H1 (cell line): ENCODE results near the gene NDNF. TPM values are rescaled to one million over a fixed set of nuclear protein-coding genes. Genes with fewer than 3 reads are reported as not detected.

Source experiments
- CTCF ChIA-PET: fragments of 300-600 bp; sonication (Branson Sonifier 250); formaldehyde crosslinking; loops from one replicate; lab custom pipeline; 2021; ENCODE audit not compliant: partially characterized antibody; lab: Charles Lee
- POLR2A ChIA-PET: fragments of 300-600 bp; sonication (Branson Sonifier 250); formaldehyde crosslinking; loops from one replicate; lab custom pipeline; 2021; ENCODE audit warnings: inconsistent platforms; ENCODE audit not compliant: partially characterized antibody; lab: Charles Lee
- DNase-seq, 2 experiments: peaks; one replicate each; pipeline versions ENCODE4 v3.0.0 to v3.0.0-alpha.2; 2010 to 2022; ENCODE audit warnings: low spot score in 2 of 2, low read depth in 1 of 2, mixed read lengths in 1 of 2
- FAIRE-seq: peaks from 2 replicates; lab custom pipeline; 2011; peaks lifted over from hg19 to GRCh38; lab: Jason Lieb, UNC
- H2AFZ ChIP-seq: 2 replicates; pipeline ENCODE4 v1.8.1; 2012; ENCODE audit warnings: low read length, inconsistent platforms
- H2AK5ac ChIP-seq: 2 replicates; pipeline ENCODE4 v1.6.1; 2013; ENCODE audit warnings: low read depth, low read length
- H2BK120ac ChIP-seq: replicated peaks from 2 replicates; pipeline ENCODE3; 2013; ENCODE audit warnings: low read depth, low read length, inconsistent platforms
- H2BK12ac ChIP-seq: 2 replicates; pipeline ENCODE4 v1.6.1; 2013; ENCODE audit warnings: low read depth, low read length
- H2BK15ac ChIP-seq: 2 replicates; pipeline ENCODE4 v1.6.1; 2013; ENCODE audit warnings: low read length
- H2BK20ac ChIP-seq: 2 replicates; pipeline ENCODE4 v1.6.1; 2013; ENCODE audit warnings: low read length
- H2BK5ac ChIP-seq: 2 replicates; pipeline ENCODE4 v1.6.1; 2013; ENCODE audit warnings: low read depth, low read length
- H3K14ac ChIP-seq: 2 replicates; pipeline ENCODE4 v1.6.1; 2013; ENCODE audit warnings: inconsistent platforms; ENCODE audit not compliant: insufficient read length
- H3K18ac ChIP-seq: 2 replicates; pipeline ENCODE4 v1.6.1; 2013; ENCODE audit warnings: low read length; ENCODE audit errors: extremely low read depth
- H3K23ac ChIP-seq: 2 replicates; pipeline ENCODE4 v1.6.1; 2013; ENCODE audit warnings: inconsistent platforms; ENCODE audit not compliant: insufficient read length
- H3K23me2 ChIP-seq: 2 replicates; pipeline ENCODE4 v1.6.1; 2013; ENCODE audit warnings: low read depth, low read length
- H3K27ac ChIP-seq: 2 replicates; pipeline ENCODE4 v1.6.1; 2011; ENCODE audit warnings: low read depth, low read length, inconsistent platforms
- H3K27me3 ChIP-seq, 4 experiments: replicated peaks in 1 of 4; 1 replicate in 1 of 4; 2 replicates in 3 of 4; pipeline versions ENCODE4 v1.6.1 to v1.8.1; 2011 to 2013; ENCODE audit warnings: low read length in 3 of 4, mild to moderate bottlenecking in 3 of 4, inconsistent platforms in 2 of 4, mixed read lengths in 2 of 4, moderate library complexity in 1 of 4; ENCODE audit not compliant: control insufficient read depth in 3 of 4, insufficient read depth in 3 of 4; ENCODE audit errors: extremely low read depth in 1 of 4
- H3K36me3 ChIP-seq, 4 experiments: 2 replicates each; pipeline versions ENCODE4 v1.6.1 to v1.8.1; 2011 to 2013; ENCODE audit warnings: mild to moderate bottlenecking in 4 of 4, low read length in 3 of 4, moderate library complexity in 2 of 4, control low read depth in 1 of 4, inconsistent platforms in 1 of 4; ENCODE audit not compliant: insufficient read depth in 4 of 4, control insufficient read depth in 2 of 4
- H3K4ac ChIP-seq: replicated peaks from 2 replicates; pipeline ENCODE3; 2013; ENCODE audit warnings: low read length, low read depth, mixed read lengths, inconsistent platforms; ENCODE audit not compliant: insufficient read length
- H3K4me1 ChIP-seq, 4 experiments: replicated peaks in 1 of 4; 1 replicate in 1 of 4; 2 replicates in 3 of 4; pipeline versions ENCODE4 v1.6.1 to v1.8.1; 2011 to 2013; ENCODE audit warnings: low read length in 3 of 4, inconsistent platforms in 2 of 4, mixed read lengths in 1 of 4; ENCODE audit not compliant: insufficient read depth in 4 of 4, control insufficient read depth in 3 of 4
- H3K4me2 ChIP-seq, 2 experiments: 2 replicates each; pipeline versions ENCODE4 v1.6.1 to v1.8.1; 2011 to 2013; ENCODE audit warnings: low read depth in 2 of 2, low read length in 2 of 2, control low read depth in 1 of 2, inconsistent platforms in 1 of 2, mild to moderate bottlenecking in 1 of 2; ENCODE audit not compliant: insufficient read depth in 1 of 2
- H3K4me3 ChIP-seq, 4 experiments: fragments of 200-600, 300-600 bp in 1 of 4; sonication (generic), shearing (Covaris generic), sonication (Bioruptor Twin) in 1 of 4; 2 replicates each; pipeline versions ENCODE4 v1.5.1 to v1.8.1; 2011 to 2016; ENCODE audit warnings: low read length in 4 of 4, low read depth in 3 of 4, control low read depth in 2 of 4, inconsistent platforms in 2 of 4, mild to moderate bottlenecking in 2 of 4, mixed read lengths in 1 of 4, moderate library complexity in 1 of 4; ENCODE audit not compliant: insufficient read depth in 2 of 4; ENCODE audit errors: extremely low read depth in 1 of 4
- H3K56ac ChIP-seq: replicated peaks from 2 replicates; pipeline ENCODE3; 2013; ENCODE audit warnings: low read depth, mild to moderate bottlenecking, mixed read lengths, low read length, inconsistent platforms; ENCODE audit not compliant: insufficient read length
- H3K79me1 ChIP-seq: 2 replicates; pipeline ENCODE4 v1.6.1; 2013; ENCODE audit warnings: low read depth, low read length, control low read depth
- H3K79me2 ChIP-seq, 2 experiments: 2 replicates each; pipeline versions ENCODE4 v1.6.1 to v1.8.1; 2012 to 2013; ENCODE audit warnings: low read length in 2 of 2, mild to moderate bottlenecking in 2 of 2, inconsistent platforms in 1 of 2; ENCODE audit not compliant: insufficient read depth in 2 of 2, control insufficient read depth in 1 of 2
- H3K9ac ChIP-seq, 4 experiments: replicated peaks in 1 of 4; 1 replicate in 1 of 4; 2 replicates in 3 of 4; pipeline versions ENCODE4 v1.6.1 to v1.8.1; 2011 to 2013; ENCODE audit warnings: low read depth in 3 of 4, low read length in 3 of 4, control low read depth in 2 of 4, mild to moderate bottlenecking in 2 of 4, moderate library complexity in 2 of 4, inconsistent platforms in 1 of 4; ENCODE audit errors: extremely low read depth in 1 of 4
- H3K9me3 ChIP-seq, 2 experiments: 2 replicates each; pipeline versions ENCODE4 v1.6.1 to v1.8.1; 2012 to 2013; ENCODE audit warnings: mild to moderate bottlenecking in 2 of 2, moderate library complexity in 2 of 2, control low read depth in 1 of 2, inconsistent platforms in 1 of 2, low read depth in 1 of 2, low read length in 1 of 2, mixed read lengths in 1 of 2; ENCODE audit not compliant: insufficient read depth in 2 of 2
- H4K20me1 ChIP-seq, 2 experiments: replicated peaks in 1 of 2; 2 replicates each; pipeline versions ENCODE3 to v1.8.1; 2011 to 2013; ENCODE audit warnings: inconsistent platforms in 2 of 2, low read length in 2 of 2, mild to moderate bottlenecking in 1 of 2; ENCODE audit not compliant: insufficient read depth in 2 of 2, control insufficient read depth in 1 of 2
- H4K5ac ChIP-seq: 2 replicates; pipeline ENCODE4 v1.6.1; 2013; ENCODE audit warnings: low read length, low read depth, mixed read lengths, inconsistent platforms; ENCODE audit not compliant: insufficient read length
- H4K8ac ChIP-seq: 2 replicates; pipeline ENCODE4 v1.8.0; 2013; ENCODE audit warnings: mild to moderate bottlenecking, moderate library complexity, low read length, inconsistent platforms; ENCODE audit not compliant: insufficient read depth; ENCODE audit errors: extremely low read depth
- H4K91ac ChIP-seq: replicated peaks from 2 replicates; pipeline ENCODE3; 2013; ENCODE audit warnings: low read length, mixed read lengths, inconsistent platforms; ENCODE audit not compliant: insufficient read length
- BACH1 ChIP-seq: IDR thresholded peaks from 2 replicates; pipeline ENCODE4 v1.6.1; 2012; ENCODE audit warnings: low read length, improper control_type of control experiment
- CHD1 ChIP-seq: IDR thresholded peaks from 2 replicates; pipeline ENCODE4 v1.6.1; 2012; ENCODE audit warnings: low read depth, low read length, improper control_type of control experiment
- CHD2 ChIP-seq: IDR thresholded peaks from 2 replicates; pipeline ENCODE4 v1.6.1; 2012; ENCODE audit warnings: low read length, improper control_type of control experiment
- JUND ChIP-seq: IDR thresholded peaks from 2 replicates; pipeline ENCODE4 v1.6.1; 2011; ENCODE audit warnings: mild to moderate bottlenecking, improper control_type of control experiment, low read length
- KDM1A ChIP-seq: fragments of 200-600, 300-600 bp; sonication (generic); IDR thresholded peaks from 2 replicates; pipeline ENCODE4 v1.7.1; 2016; ENCODE audit warnings: mild to moderate bottlenecking, low read length, borderline replicate concordance
- NANOG ChIP-seq: IDR thresholded peaks from 2 replicates; pipeline ENCODE4 v1.6.1; 2011; ENCODE audit warnings: low read length, low read depth, mild to moderate bottlenecking, inconsistent platforms; ENCODE audit not compliant: insufficient read depth, poor library complexity, severe bottlenecking
- POLR2AphosphoS5 ChIP-seq: IDR thresholded peaks from 2 replicates; pipeline ENCODE4 v1.6.1; 2011; ENCODE audit warnings: low read depth, low read length
- RAD21 ChIP-seq, 2 experiments: IDR thresholded peaks in 1 of 2; conservative IDR thresholded peaks in 1 of 2; 2 replicates each; pipeline ENCODE4 v1.6.1; 2011; ENCODE audit warnings: low read depth in 2 of 2, low read length in 2 of 2, improper control_type of control experiment in 1 of 2, inconsistent platforms in 1 of 2, mild to moderate bottlenecking in 1 of 2, moderate library complexity in 1 of 2
- RNF2 ChIP-seq: fragments of 200-900, 300-1000 bp; sonication (generic); IDR thresholded peaks from 2 replicates; pipeline ENCODE4 v1.7.1; 2016; ENCODE audit warnings: borderline replicate concordance, low read depth, mild to moderate bottlenecking, antibody characterized with exemption, low read length; ENCODE audit not compliant: poor library complexity, severe bottlenecking; ENCODE audit errors: missing control alignments
- SIX5 ChIP-seq: IDR thresholded peaks from 2 replicates; pipeline ENCODE4 v1.6.1; 2011; ENCODE audit warnings: mild to moderate bottlenecking, low read depth, low read length
- SP4 ChIP-seq: IDR thresholded peaks from 2 replicates; pipeline ENCODE4 v1.6.1; 2012; ENCODE audit warnings: low read length, inconsistent platforms
- TAF1 ChIP-seq: IDR thresholded peaks from 2 replicates; pipeline ENCODE4 v1.6.1; 2011; ENCODE audit warnings: mild to moderate bottlenecking, low read depth, low read length
- TAF7 ChIP-seq: optimal IDR thresholded peaks from 2 replicates; pipeline ENCODE3; 2011; ENCODE audit warnings: low read depth, mild to moderate bottlenecking, inconsistent platforms, low read length, moderate library complexity, borderline replicate concordance
- WGBS, 2 experiments: shearing (Covaris generic) in 1 of 2; methylation state at CpG; one replicate each; pipeline versions ENCODE4 v1.1.6 to v1.1.7; 2013 to 2015; ENCODE audit warnings: low lambda C conversion rate in 2 of 2, mixed read lengths in 2 of 2, inconsistent platforms in 1 of 2, low coverage in 1 of 2, missing lambda C conversion rate in 1 of 2; ENCODE audit not compliant: insufficient replicate concordance in 2 of 2, insufficient coverage in 1 of 2, insufficient read length in 1 of 2; ENCODE audit errors: extremely low coverage in 1 of 2, missing lambda C conversion rate in 1 of 2; 5-methylcytosine and 5-hydroxymethylcytosine counted together
- polyA plus RNA-seq, 7 experiments: library from polyadenylated mRNA; depleted of rRNA in 3 of 7; stranded (reverse) in 5 of 7; unstranded in 2 of 7; fragments of >200 nt in 5 of 7; fragments of 200-250 nt in 2 of 7; gene quantifications; 1 replicate in 5 of 7; 2 replicates in 1 of 7; 4 replicates in 1 of 7; pipeline versions ENCODE4 v1.2.1 to v1.2.3, GENCODE V29; 2011 to 2013; ENCODE audit warnings: missing spikeins in 2 of 7, mixed read lengths in 2 of 7
- total RNA-seq: library from RNA; stranded (reverse); fragmentation: NEBNext Ultra II Directional; extraction: Animal tissue kit (Norgen Biotek cat#: 25700); gene quantifications from 2 replicates; pipeline ENCODE4 v1.2.1, GENCODE V29; 2021
- TF ChIP-seq, protein P1 (sequence below): IDR thresholded peaks from 2 replicates; pipeline ENCODE4 v1.6.1; 2012; ENCODE audit warnings: inconsistent platforms

NDNF gene
- total and polyA plus RNA-seq, 2 of the 8 experiments (the other 6 are each of a cell fraction or from before 2014, with no cell fraction given) = 0.70 to 1.6 TPM

DNA sequence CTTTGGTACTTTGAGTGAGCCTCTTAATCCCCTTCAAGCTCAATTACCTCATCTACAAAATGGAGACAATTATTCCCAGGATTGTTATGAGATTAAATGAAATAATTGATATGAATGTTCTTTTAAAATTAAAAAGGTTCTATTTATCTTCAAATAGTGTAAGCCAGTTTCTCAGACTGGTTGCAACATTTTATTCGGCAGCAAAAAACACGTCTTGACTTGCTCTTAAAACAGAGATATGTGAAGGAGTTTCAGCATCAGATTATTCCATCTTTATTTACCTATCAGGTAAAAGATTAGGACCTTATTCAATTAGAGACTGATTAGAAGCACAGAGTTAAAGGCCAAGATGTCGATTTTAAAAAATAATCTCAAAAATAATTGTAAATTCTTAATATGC is 10.5 kb downstream of the NDNF start:
- Histone ChIP-seq H3K79me2 (no peaks in the 10 kb centered on the region), H2BK12ac (no peak overlapping the region), H3K4me3 (no peak overlapping the region), H3K27ac (no peak overlapping the region), H2AFZ (no peak overlapping the region), H3K4ac (no peak overlapping the region), H3K36me3 (no peaks in the 10 kb centered on the region), H4K91ac (no peak overlapping the region), H4K8ac (no peak overlapping the region), H3K23me2 (no peaks in the 10 kb centered on the region), H3K79me1 (no peaks in the 10 kb centered on the region), H2AK5ac (no peak overlapping the region), H2BK15ac (no peak overlapping the region), H2BK120ac (no peak overlapping the region), H4K20me1 (no peaks in the 10 kb centered on the region), H3K4me2 (no peak overlapping the region), H3K27me3 (no peaks in the 10 kb centered on the region), H3K14ac (no peak overlapping the region), H3K4me1 (peaks cover 0 to 2% (median 0%) of the 10 kb centered on the region in 4 experiments; a peak in 2 of 7 replicates), H3K9ac (no peak overlapping the region), H3K23ac (no peak overlapping the region), H4K5ac (no peak overlapping the region), H3K56ac (no peak overlapping the region), H2BK20ac (no peak overlapping the region), H3K9me3 (no peaks in the 10 kb centered on the region), H3K18ac (no peak overlapping the region), H2BK5ac (no peak overlapping the region)
- CTCF ChIA-PET = interaction anchor here (2.4 kb wide), 1 partner anchor 9 kb away, joined by 12 read pairs; no protein-coding TSS in a partner anchor
- POLR2A ChIA-PET = no interaction called here
- DNase-seq (no peak), FAIRE-seq (no peak)
- WGBS, 2 experiments = 86% methylated on average over 3 of the region's 3 CpGs; no CpG with 5 or more reads in 1 of the 2 experiments
- no peak for TF ChIP-seq KDM1A
- no peak for TF ChIP-seq SP4
- no peak for TF ChIP-seq SIX5
- TF ChIP-seq TAF7 = no peak
- no peak for TF ChIP-seq CHD2
- no peak for TF ChIP-seq RNF2
- no peak for TF ChIP-seq JUND
- no peak for TF ChIP-seq RAD21 (IDR thresholded peaks at IDR 0.05 in 1 of 2, conservative IDR thresholded peaks at IDR 0.05 in 1 of 2; ENCODE audit: low read depth in 2 of 2, low read length in 2 of 2)
- no peak for TF ChIP-seq NANOG
- TF ChIP-seq TAF1 = no peak
- TF ChIP-seq, protein P1, sequence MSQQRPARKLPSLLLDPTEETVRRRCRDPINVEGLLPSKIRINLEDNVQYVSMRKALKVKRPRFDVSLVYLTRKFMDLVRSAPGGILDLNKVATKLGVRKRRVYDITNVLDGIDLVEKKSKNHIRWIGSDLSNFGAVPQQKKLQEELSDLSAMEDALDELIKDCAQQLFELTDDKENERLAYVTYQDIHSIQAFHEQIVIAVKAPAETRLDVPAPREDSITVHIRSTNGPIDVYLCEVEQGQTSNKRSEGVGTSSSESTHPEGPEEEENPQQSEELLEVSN = no peak
- no peak for TF ChIP-seq BACH1
- TF ChIP-seq POLR2AphosphoS5 = no peak
- TF ChIP-seq CHD1 = no peak
